Measurements from ENCODE around the gene LAMP1. TPM values are rescaled to one million over a fixed set of nuclear protein-coding genes. Genes with fewer than 3 reads are reported as not detected.
"Not testable (repeated sequence)": the region's sequence is repeated elsewhere in the genome, so short reads cannot be mapped to it uniquely, and the experiment has no call there.

The LAMP1 gene
- total and polyA plus RNA-seq, 2 donors = 75.2 to 158 TPM

DNA sequence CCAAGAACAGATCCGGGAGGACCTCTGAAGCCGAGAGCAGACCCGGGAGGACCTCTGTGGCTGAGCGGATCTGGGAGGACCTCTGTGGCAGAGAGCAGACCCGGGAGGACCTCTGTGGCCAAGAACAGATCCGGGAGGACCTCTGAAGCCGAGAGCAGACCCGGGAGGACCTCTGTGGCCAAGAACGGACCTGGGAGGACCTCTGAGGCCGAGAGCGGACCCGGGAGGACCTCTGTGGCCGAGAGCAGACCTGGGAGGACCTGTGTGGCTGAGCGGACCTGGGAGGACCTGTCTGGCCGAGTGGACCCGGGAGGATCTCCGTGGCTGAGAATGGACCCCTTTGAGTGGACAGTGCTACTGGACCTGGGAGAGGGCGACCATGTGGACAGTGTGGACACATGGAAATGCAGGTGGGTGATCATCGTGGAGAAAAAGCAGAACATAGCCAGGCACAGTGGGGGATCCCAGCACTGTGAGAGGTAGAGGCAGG lies 50.7 kb downstream of the LAMP1 start:
- WGBS = 97% methylated on average over 19 of the region's 19 CpGs
- H3K36me3 ChIP-seq (ENCODE audit: insufficient read depth); DNase-seq (ENCODE audit: extremely low spot score): not testable (repeated sequence)

GRCh38 chr13:113348591-113348990 lies 51.6 kb downstream of the LAMP1 start:
- no peak for DNase-seq (ENCODE audit: extremely low spot score)
- Histone ChIP-seq H3K36me3 (ENCODE audit: insufficient read depth) (no peaks in the 10 kb centered on the region), H3K4me3 (ENCODE audit: low read depth, low read length) (no peak overlapping the region), H3K27ac (ENCODE audit: low read depth) (no peak overlapping the region), H3K4me1 (ENCODE audit: insufficient read depth) (no peaks in the 10 kb centered on the region)
- 97% methylated on average over 17 of the region's 17 CpGs for WGBS

More for the DNA sequence above, 50.7 kb downstream of the LAMP1 start:
- not testable (repeated sequence) for H3K4me3 ChIP-seq (ENCODE audit: low read depth, low read length); H3K4me1 ChIP-seq (ENCODE audit: insufficient read depth); H3K27ac ChIP-seq (ENCODE audit: low read depth)

GRCh38 chr13:113349050-113349449 lies 52.0 kb downstream of the LAMP1 start:
- no peaks in the 10 kb centered on the region for H3K4me1 ChIP-seq (ENCODE audit: insufficient read depth)
- H3K36me3 ChIP-seq (ENCODE audit: insufficient read depth) = no peaks in the 10 kb centered on the region
- 92% methylated on average over 6 of the region's 6 CpGs for WGBS
- no peak overlapping the region for H3K4me3 ChIP-seq (ENCODE audit: low read depth, low read length)
- no peak overlapping the region for H3K27ac ChIP-seq (ENCODE audit: low read depth)
- DNase-seq (ENCODE audit: extremely low spot score) = no peak

DNA sequence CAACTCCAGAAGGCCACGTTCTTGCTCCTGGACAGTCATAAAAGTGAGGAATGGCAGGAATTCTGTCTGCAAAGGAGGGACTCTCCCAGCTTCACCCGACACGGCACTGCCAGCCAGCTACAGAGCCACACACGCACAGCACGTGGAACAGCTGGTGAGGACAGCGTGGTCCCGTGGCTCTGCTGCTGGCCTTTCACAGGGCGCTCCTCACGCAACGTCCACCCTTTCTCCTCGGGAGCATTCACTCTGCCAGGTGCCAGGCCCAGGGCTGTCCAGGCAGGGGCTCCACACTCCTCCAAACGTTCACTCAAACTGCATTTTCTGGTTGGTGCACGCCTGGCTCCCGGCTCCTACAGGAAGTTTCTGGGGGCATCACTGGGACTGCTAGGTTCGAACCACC lies 52.5 kb downstream of the LAMP1 start:
- no peaks in the 10 kb centered on the region for H3K36me3 ChIP-seq (ENCODE audit: insufficient read depth)
- H3K4me3 ChIP-seq (ENCODE audit: low read depth, low read length) = no peak overlapping the region
- no peak overlapping the region for H3K27ac ChIP-seq (ENCODE audit: low read depth)
- DNase-seq (ENCODE audit: extremely low spot score) = no peak
- no peaks in the 10 kb centered on the region for H3K4me1 ChIP-seq (ENCODE audit: insufficient read depth)
- WGBS = 87% methylated on average over 15 of the region's 15 CpGs

GRCh38 chr13:113350065-113350937 lies 53.3 kb downstream of the LAMP1 start:
- WGBS = 84% methylated on average over 32 of the region's 32 CpGs
- DNase-seq (ENCODE audit: extremely low spot score) = no peak
- Histone ChIP-seq H3K27ac (ENCODE audit: low read depth) (no peak overlapping the region), H3K4me3 (ENCODE audit: low read depth, low read length) (no peak overlapping the region), H3K36me3 (ENCODE audit: insufficient read depth) (no peaks in the 10 kb centered on the region), H3K4me1 (ENCODE audit: insufficient read depth) (no peaks in the 10 kb centered on the region)

GRCh38 chr13:113350938-113351335 lies 53.9 kb downstream of the LAMP1 start:
- DNase-seq (ENCODE audit: extremely low spot score) = no peak
- Histone ChIP-seq H3K27ac (ENCODE audit: low read depth) (no peak overlapping the region), H3K4me1 (ENCODE audit: insufficient read depth) (no peaks in the 10 kb centered on the region), H3K36me3 (ENCODE audit: insufficient read depth) (no peaks in the 10 kb centered on the region), H3K4me3 (ENCODE audit: low read depth, low read length) (no peak overlapping the region)
- WGBS = 93% methylated on average over 20 of the region's 20 CpGs

GRCh38 chr13:113351514-113352026 lies 54.5 kb downstream of the LAMP1 start:
- Histone ChIP-seq H3K27ac (ENCODE audit: low read depth) (no peak overlapping the region), H3K4me1 (ENCODE audit: insufficient read depth) (no peaks in the 10 kb centered on the region), H3K4me3 (ENCODE audit: low read depth, low read length) (no peak overlapping the region), H3K36me3 (ENCODE audit: insufficient read depth) (no peaks in the 10 kb centered on the region)
- DNase-seq (ENCODE audit: extremely low spot score) = no peak
- WGBS = 62% methylated on average over 17 of the region's 17 CpGs

- no peak overlapping the region for H3K4me3 ChIP-seq (ENCODE audit: low read depth, low read length)
- WGBS = 89% methylated on average over 12 of the region's 12 CpGs
- DNase-seq (ENCODE audit: extremely low spot score) = no peak
- H3K36me3 ChIP-seq (ENCODE audit: insufficient read depth) = no peaks in the 10 kb centered on the region
- H3K4me1 ChIP-seq (ENCODE audit: insufficient read depth) = no peaks in the 10 kb centered on the region
- no peak overlapping the region for H3K27ac ChIP-seq (ENCODE audit: low read depth)
These were observed 56.2 kb downstream of the LAMP1 start for GRCh38 chr13:113353254-113353653.

DNA sequence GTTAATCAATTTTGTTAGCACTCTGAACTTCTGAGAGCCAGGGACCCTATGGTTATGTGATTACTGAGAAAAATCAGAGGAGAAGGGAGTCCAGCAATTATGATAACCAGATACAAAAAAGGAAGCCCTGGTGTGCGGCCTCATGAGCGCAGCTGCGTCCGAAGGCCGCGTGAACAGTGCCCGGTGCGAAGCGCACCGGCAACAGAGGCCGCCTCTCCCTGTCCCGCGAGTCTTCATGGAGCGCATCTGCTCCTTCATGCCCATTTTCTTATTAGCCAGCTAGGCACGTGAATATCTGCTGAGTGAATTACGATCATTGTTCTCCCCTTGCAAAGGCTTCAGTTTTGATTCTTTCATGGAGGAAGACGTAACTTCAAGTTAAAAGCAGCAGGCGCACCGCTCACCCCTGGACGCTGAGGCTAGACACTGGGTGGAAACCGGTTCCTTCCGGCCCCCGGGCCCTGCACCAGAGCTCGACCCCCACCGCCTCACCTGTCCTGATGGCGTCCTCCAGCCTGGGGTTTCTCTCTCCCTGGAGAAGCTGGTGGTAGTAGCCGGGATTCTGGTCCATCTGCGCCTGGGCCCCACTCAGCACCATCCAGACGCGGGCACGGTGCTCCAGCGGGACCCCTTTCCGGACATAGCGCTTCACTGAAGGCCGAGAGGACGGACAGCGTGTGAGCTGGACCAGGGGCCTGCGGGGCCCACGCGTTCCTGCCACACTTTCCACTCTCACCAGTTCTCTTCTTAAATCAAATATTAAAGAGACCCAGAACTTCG lies 58.0 kb downstream of the LAMP1 start:
- no peak for DNase-seq (ENCODE audit: extremely low spot score)
- Histone ChIP-seq H3K27ac (ENCODE audit: low read depth) (no peak overlapping the region), H3K4me3 (ENCODE audit: low read depth, low read length) (no peak overlapping the region), H3K36me3 (ENCODE audit: insufficient read depth) (peaks cover 4% of the 10 kb centered on the region), H3K4me1 (ENCODE audit: insufficient read depth) (no peaks in the 10 kb centered on the region)
- 95% methylated on average over 41 of the region's 41 CpGs for WGBS

GRCh38 chr13:113355621-113356020 lies 58.6 kb downstream of the LAMP1 start:
- H3K27ac ChIP-seq (ENCODE audit: low read depth) = no peak overlapping the region
- no peaks in the 10 kb centered on the region for H3K4me1 ChIP-seq (ENCODE audit: insufficient read depth)
- 86% methylated on average over 10 of the region's 10 CpGs for WGBS
- no peak for DNase-seq (ENCODE audit: extremely low spot score)
- H3K4me3 ChIP-seq (ENCODE audit: low read depth, low read length) = no peak overlapping the region
- H3K36me3 ChIP-seq (ENCODE audit: insufficient read depth) = peaks cover 4% of the 10 kb centered on the region

DNA sequence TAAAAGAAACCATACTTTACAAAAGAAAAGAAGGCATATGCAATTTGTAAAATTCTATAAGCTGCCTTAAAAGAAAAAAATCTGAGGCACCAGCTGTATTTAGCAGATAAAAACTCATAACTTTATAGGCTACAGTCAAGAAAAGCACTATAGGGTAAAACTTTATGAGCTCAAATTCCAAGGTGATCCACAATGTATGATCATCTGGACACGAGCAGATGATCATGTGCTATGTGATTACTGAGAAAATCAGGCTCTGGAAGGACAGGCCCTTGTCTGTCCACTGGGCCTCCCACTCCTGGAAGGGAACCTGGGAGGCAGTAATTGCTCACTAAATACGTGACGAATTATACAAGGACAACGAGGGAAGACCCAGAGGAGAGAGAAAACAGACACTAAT lies 59.6 kb downstream of the LAMP1 start:
- no peak for DNase-seq (ENCODE audit: extremely low spot score)
- Histone ChIP-seq H3K27ac (ENCODE audit: low read depth) (no peak overlapping the region), H3K4me3 (ENCODE audit: low read depth, low read length) (no peak overlapping the region), H3K36me3 (ENCODE audit: insufficient read depth) (peaks cover 4% of the 10 kb centered on the region), H3K4me1 (ENCODE audit: insufficient read depth) (no peaks in the 10 kb centered on the region)
- WGBS = 64% methylated on average over 4 of the region's 4 CpGs

DNA sequence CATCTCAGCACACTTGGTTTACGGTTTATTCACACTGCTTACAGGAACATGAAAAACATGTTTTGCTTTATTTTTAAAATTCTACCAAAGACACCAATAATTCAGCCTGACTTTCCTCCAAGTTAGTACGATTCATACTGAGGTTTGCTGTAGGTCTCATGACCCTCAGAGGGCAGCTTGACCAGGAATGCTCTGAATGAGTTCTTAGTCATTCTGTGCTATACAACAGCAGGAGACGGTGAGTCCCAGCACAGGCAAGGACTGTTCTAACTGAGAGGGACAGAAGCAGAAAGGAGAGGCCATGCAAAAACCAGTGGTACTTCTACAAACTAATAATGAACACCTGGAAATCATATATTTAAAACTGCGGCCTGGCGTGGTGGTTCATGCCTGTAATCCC lies 60.5 kb downstream of the LAMP1 start:
- no peak for DNase-seq (ENCODE audit: extremely low spot score)
- Histone ChIP-seq H3K4me3 (ENCODE audit: low read depth, low read length) (no peak overlapping the region), H3K36me3 (ENCODE audit: insufficient read depth) (peaks cover 4% of the 10 kb centered on the region), H3K4me1 (ENCODE audit: insufficient read depth) (no peaks in the 10 kb centered on the region), H3K27ac (ENCODE audit: low read depth) (no peak overlapping the region)
- WGBS = 90% methylated on average over 5 of the region's 5 CpGs

DNA sequence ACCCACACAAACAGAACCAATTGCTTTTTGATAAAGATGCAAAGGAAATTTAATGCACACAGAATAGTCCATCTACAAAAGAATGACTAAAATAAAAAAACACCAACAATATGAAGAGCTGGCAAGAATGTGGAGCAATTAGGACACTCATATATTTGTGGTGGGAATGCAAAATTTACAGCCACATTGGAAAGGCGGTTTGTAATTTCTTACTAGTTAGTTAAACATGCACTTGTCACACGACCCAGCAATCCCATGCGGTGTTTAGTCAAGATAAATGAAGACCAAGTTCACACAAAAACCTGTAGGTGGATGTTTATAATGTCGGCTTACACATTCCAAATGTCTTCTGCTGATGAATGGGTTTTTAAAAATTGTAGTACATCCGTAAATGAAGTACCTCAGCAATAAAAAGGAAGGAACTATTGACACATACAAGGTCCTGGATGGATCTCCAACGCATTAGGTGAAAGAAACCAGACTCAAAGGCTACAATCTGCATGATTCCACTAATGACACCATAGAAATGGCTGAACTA lies 61.7 kb downstream of the LAMP1 start:
- Histone ChIP-seq H3K27ac (ENCODE audit: low read depth) (no peak overlapping the region), H3K4me3 (ENCODE audit: low read depth, low read length) (no peak overlapping the region), H3K36me3 (ENCODE audit: insufficient read depth) (peaks cover 4% of the 10 kb centered on the region), H3K4me1 (ENCODE audit: insufficient read depth) (no peaks in the 10 kb centered on the region)
- WGBS = 69% methylated on average over 6 of the region's 6 CpGs
- no peak for DNase-seq (ENCODE audit: extremely low spot score)
